GM10847 (cell line): ENCODE measurements around the gene NR2C2.

Source experiments
- POLR2A ChIP-seq: IDR thresholded peaks from 2 replicates; pipeline ENCODE4 v1.6.1; 2011; ENCODE audit not compliant: insufficient read length; ENCODE audit errors: extremely low read depth

NR2C2 gene

DNA sequence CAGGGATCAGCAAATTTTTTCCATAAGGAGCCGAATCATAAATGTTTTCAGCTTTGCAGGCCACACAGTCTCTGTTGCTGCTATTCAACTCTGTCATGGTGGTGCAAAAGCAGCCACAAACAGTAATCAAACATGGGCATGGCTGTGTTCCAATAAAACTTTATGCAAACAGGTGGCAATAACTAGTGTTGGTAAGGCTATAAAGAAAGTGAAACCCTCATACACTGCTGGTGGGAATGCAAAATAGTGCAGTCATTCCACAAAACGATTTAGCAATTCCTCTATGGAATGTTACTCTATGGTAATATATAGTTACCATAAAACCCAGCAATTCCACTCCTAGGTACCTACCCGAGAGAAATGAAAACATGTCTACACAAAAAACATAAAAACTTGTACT lies 131.7 kb downstream of the NR2C2 start:
- TF ChIP-seq POLR2A: no peak

- no peak for TF ChIP-seq POLR2A
Measured at GRCh38 chr3:15081960-15082664, 134.7 kb downstream of the NR2C2 start.

- TF ChIP-seq POLR2A: no peak
Measured at GRCh38 chr3:15083252-15083651, 135.9 kb downstream of the NR2C2 start.

GRCh38 chr3:15086263-15086662 lies 138.9 kb downstream of the NR2C2 start:
- TF ChIP-seq POLR2A: no peak

DNA sequence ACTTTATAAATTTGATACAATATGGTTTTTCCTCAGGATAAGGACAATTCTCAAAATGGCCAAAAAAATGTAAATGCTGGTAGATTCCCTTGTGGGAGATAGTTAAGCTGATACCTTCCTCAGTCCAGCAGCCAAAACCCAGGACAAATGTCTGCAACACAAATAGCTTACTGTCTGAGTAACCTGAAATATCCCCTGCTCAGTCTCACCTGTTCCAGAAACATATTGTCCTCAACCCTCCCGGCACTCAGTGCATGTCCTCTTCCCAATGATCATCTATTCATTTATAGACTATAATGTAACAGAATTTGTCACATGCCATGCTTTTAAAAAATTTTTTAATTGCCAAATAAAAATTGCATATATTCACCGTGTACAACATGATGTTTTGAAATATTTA lies 139.3 kb downstream of the NR2C2 start:
- TF ChIP-seq POLR2A: no peak

DNA sequence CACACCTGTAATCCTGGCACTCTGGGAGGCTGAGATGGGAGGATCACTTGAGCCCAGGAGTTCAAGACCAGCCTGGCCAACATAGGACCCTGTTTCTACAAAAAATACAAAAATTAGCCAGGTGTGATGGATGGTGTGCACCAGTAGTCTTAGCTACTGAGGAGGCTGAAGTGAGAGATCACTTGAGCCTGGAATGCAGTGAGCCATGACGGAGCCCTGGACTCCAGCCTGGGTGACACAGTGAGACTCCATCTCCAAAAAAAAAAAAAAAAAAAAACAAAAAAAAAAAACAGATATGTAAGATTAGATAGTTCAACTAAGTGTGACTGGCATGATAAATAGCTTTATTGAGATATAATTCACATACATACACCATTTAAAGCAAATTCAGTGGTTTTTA lies 141.8 kb downstream of the NR2C2 start:
- TF ChIP-seq POLR2A: no peak

GRCh38 chr3:15091575-15091974 lies 144.2 kb downstream of the NR2C2 start:
- no peak for TF ChIP-seq POLR2A

GRCh38 chr3:15092686-15093085 lies 145.3 kb downstream of the NR2C2 start:
- TF ChIP-seq POLR2A: no peak

- TF ChIP-seq POLR2A: no peak
Measured at GRCh38 chr3:15094187-15094875, 146.9 kb downstream of the NR2C2 start.

GRCh38 chr3:15096046-15096445 lies 148.7 kb downstream of the NR2C2 start:
- no peak for TF ChIP-seq POLR2A

DNA sequence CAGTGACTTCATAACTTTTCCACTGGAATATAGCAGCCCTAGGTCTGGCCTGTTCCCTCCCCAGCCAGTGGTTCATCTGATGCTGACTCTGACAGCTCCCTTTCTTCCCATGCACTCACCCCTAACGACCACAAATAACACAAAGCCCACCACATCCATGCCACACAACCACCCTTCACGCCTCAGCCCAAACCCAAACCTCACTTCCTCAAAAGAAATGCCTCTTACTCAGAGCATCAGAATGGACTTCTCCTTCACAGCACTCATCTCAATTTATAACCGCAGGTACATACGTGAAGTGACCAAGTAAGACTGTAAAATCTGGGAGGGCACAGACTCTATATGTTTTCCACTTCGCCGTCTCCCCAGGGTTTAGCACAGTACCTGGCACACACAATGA lies 150.5 kb downstream of the NR2C2 start:
- no peak for TF ChIP-seq POLR2A
